Activated CD8-positive, alpha-beta T cell treated with anti-CD3 and anti-CD28 coated beads for 36 hours (primary cell): ENCODE measurements around the gene KRTAP10-6. TPM values are rescaled to one million over a fixed set of nuclear protein-coding genes. Genes with fewer than 3 reads are reported as not detected.
"Not testable (repeated sequence)": the region's sequence is repeated elsewhere in the genome, so short reads cannot be mapped to it uniquely, and the experiment has no call there.

Experiments
- ATAC-seq: fragments of 200-7000 bp; cut with Tn5 transposase; one replicate; pipeline ENCODE4 v1.10.0; 2021; ENCODE audit warnings: mild to moderate bottlenecking, moderate library complexity
- CTCF ChIA-PET: fragments of 350-600 bp; sonication (Branson Sonifier 250); formaldehyde crosslinking; loops from one replicate; lab custom pipeline; 2021; ENCODE audit warnings: antibody characterized with exemption; lab: Charles Lee
- POLR2A ChIA-PET: fragments of 350-600 bp; sonication (Branson Sonifier 250); formaldehyde crosslinking; loops from one replicate; lab custom pipeline; 2021; ENCODE audit warnings: antibody characterized with exemption; lab: Charles Lee
- DNase-seq: peaks from one replicate; pipeline ENCODE4 v3.0.0-alpha.2; 2020
- H3K27ac Mint-ChIP-seq: one replicate; pipeline ENCODE4 v1.8.0; 2021; ENCODE audit warnings: mild to moderate bottlenecking, mixed read lengths
- H3K27me3 Mint-ChIP-seq: one replicate; pipeline ENCODE4 v1.8.0; 2021; ENCODE audit warnings: mixed read lengths
- H3K36me3 Mint-ChIP-seq: one replicate; pipeline ENCODE4 v1.8.0; 2021; ENCODE audit warnings: low read depth, mixed read lengths
- H3K4me1 Mint-ChIP-seq: one replicate; pipeline ENCODE4 v1.8.0; 2021; ENCODE audit warnings: low read depth, mixed read lengths
- H3K4me3 Mint-ChIP-seq: one replicate; pipeline ENCODE4 v1.8.0; 2021; ENCODE audit warnings: mild to moderate bottlenecking, moderate library complexity, mixed read lengths
- H3K9me3 Mint-ChIP-seq: one replicate; pipeline ENCODE4 v1.8.0; 2021; ENCODE audit warnings: mixed read lengths
- CTCF ChIP-seq: fragments of 200-600 bp; IDR thresholded peaks from one replicate; pipeline ENCODE4 v1.8.0; 2022; ENCODE audit warnings: antibody characterized with exemption, mild to moderate bottlenecking
- intact Hi-C: fragments of 100-400 bp; cut with micrococcal nuclease; formaldehyde crosslinking; loops from one replicate; pipeline ENCODE4 v1.10.0; 2022
- total RNA-seq, 2 experiments: library from RNA; stranded (reverse); gene quantifications; one replicate each; pipeline ENCODE4 v1.2.3, GENCODE V29; 2021

KRTAP10-6 gene
- total RNA-seq, 2 experiments from 2014 or later = not detected

- ATAC-seq = no peak
- ChIA-PET POLR2A (no interaction called here), CTCF (interaction anchor here (1.2 to 1.3 kb wide), 2 partner anchors 36 to 210 kb away, joined by 3 to 4 read pairs; no protein-coding TSS in a partner anchor)
- H3K4me1 Mint-ChIP-seq = peaks cover 6% of the 10 kb centered on the region
- H3K4me3 Mint-ChIP-seq = no peak overlapping the region
- intact Hi-C loops = no loop called here
- no peak for DNase-seq
- peaks cover 5% of the 10 kb centered on the region for H3K27me3 Mint-ChIP-seq
- no peak overlapping the region for H3K27ac Mint-ChIP-seq
- TF ChIP-seq CTCF = no peak
- H3K9me3 Mint-ChIP-seq = peaks cover 12% of the 10 kb centered on the region
- no peaks in the 10 kb centered on the region for H3K36me3 Mint-ChIP-seq
Observed at GRCh38 chr21:44583089-44583799, 9.1 kb downstream of the KRTAP10-6 start.

- intact Hi-C loops = no loop called here
- ChIA-PET CTCF (interaction anchor here (1.5 kb wide), 1 partner anchor 160 kb away, joined by 5 read pairs; no protein-coding TSS in a partner anchor), POLR2A (interaction anchor here (1.3 kb wide), 1 partner anchor 14 kb away, joined by 4 read pairs; no protein-coding TSS in a partner anchor)
- ATAC-seq (no peak), DNase-seq (no peak)
- TF ChIP-seq CTCF = no peak
- Mint-ChIP-seq H3K27me3 (peaks cover 5% of the 10 kb centered on the region), H3K27ac (no peak overlapping the region), H3K4me1 (peaks cover 6% of the 10 kb centered on the region), H3K4me3 (no peak overlapping the region), H3K36me3 (peaks cover 4% of the 10 kb centered on the region), H3K9me3 (peaks cover 19% of the 10 kb centered on the region)
Observed at GRCh38 chr21:44582055-44582454, 10.2 kb downstream of the KRTAP10-6 start.

DNA sequence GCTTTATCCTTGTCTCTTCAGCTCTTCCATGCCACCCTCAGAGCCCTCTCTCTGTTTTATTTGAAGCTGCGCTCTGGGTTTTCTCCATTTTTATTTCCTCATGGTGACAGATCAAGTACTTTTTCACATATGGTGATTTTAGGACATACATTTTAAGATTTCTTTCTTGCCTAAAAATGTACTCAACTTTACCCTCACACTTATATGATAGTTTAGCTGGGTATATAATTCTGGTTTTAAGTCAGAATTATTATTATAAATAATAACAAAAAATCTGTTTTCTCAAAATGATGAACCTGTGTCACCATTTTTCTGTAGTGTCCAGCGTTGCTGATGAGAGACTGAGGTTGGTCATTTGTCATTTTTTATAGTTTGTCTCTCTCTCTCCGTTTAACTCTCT lies 11.1 kb downstream of the KRTAP10-6 start:
- ChIA-PET CTCF (interaction anchor here (1.5 kb wide), 1 partner anchor 161 kb away, joined by 5 read pairs; no protein-coding TSS in a partner anchor), POLR2A (interaction anchor here (1.3 kb wide), 1 partner anchor 13 kb away, joined by 4 read pairs; no protein-coding TSS in a partner anchor)
- Mint-ChIP-seq H3K27me3 (no peaks in the 10 kb centered on the region), H3K36me3 (peaks cover 9% of the 10 kb centered on the region), H3K27ac (no peak overlapping the region), H3K9me3 (peaks cover 25% of the 10 kb centered on the region), H3K4me1 (peaks cover 6% of the 10 kb centered on the region), H3K4me3 (no peak overlapping the region)
- TF ChIP-seq CTCF = no peak
- no peak for ATAC-seq
- intact Hi-C loops = no loop called here
- DNase-seq = no peak

GRCh38 chr21:44580231-44580821 lies 12.0 kb downstream of the KRTAP10-6 start, which contains the start of gene KRTAP10-5:
KRTAP10-5 (minus strand) TSS chr21:44580604; CDS start chr21:44580578, 26 bp downstream.
- CTCF ChIA-PET = interaction anchor here (1.5 kb wide), 1 partner anchor 162 kb away, joined by 5 read pairs; no protein-coding TSS in a partner anchor
- peaks cover 25% of the 10 kb centered on the region for H3K9me3 Mint-ChIP-seq
- intact Hi-C loops, H3K36me3 Mint-ChIP-seq, ATAC-seq, POLR2A ChIA-PET, H3K4me1 Mint-ChIP-seq, H3K27me3 Mint-ChIP-seq, DNase-seq, H3K4me3 Mint-ChIP-seq, H3K27ac Mint-ChIP-seq: not testable (repeated sequence)

GRCh38 chr21:44579833-44580144 lies 12.5 kb downstream of the KRTAP10-6 start:
- ATAC-seq = no peak
- no peak overlapping the region for H3K27ac Mint-ChIP-seq
- peaks cover 6% of the 10 kb centered on the region for H3K4me1 Mint-ChIP-seq
- peaks cover 25% of the 10 kb centered on the region for H3K9me3 Mint-ChIP-seq
- DNase-seq = no peak
- TF ChIP-seq CTCF = no peak
- H3K27me3 Mint-ChIP-seq = peaks cover 2% of the 10 kb centered on the region
- ChIA-PET POLR2A (no interaction called here), CTCF (no interaction called here)
- H3K4me3 Mint-ChIP-seq = no peak overlapping the region
- H3K36me3 Mint-ChIP-seq = peaks cover 9% of the 10 kb centered on the region
- intact Hi-C loops = no loop called here
